HS-5 (cell line): ENCODE data around the gene AKNAD1.
"Not testable (repeated sequence)": the region's sequence is repeated elsewhere in the genome, so short reads cannot be mapped to it uniquely, and the experiment has no call there.

ENCODE experiments used
- DNase-seq: peaks from one replicate; pipeline ENCODE4 v3.0.0-alpha.2; 2012; ENCODE audit warnings: low read depth

Gene AKNAD1

GRCh38 chr1:108829498-108829916, 27.4 kb downstream of the AKNAD1 start:
- DNase-seq, result no peak

GRCh38 chr1:108828074-108828961, 28.6 kb downstream of the AKNAD1 start:
- DNase-seq, result no peak

GRCh38 chr1:108826081-108826635, 30.7 kb downstream of the AKNAD1 start:
- no peak for DNase-seq

GRCh38 chr1:108824051-108824450, 32.8 kb downstream of the AKNAD1 start:
- DNase-seq, result no peak

- no peak for DNase-seq
Measured at GRCh38 chr1:108823632-108824031, 33.3 kb downstream of the AKNAD1 start.

- no peak for DNase-seq
Measured at GRCh38 chr1:108819878-108820277, 37.0 kb downstream of the AKNAD1 start.

GRCh38 chr1:108817811-108818210, 39.1 kb downstream of the AKNAD1 start:
- DNase-seq, result no peak

- no peak for DNase-seq
Measured at GRCh38 chr1:108817016-108817415, 39.9 kb downstream of the AKNAD1 start.

GRCh38 chr1:108816049-108816893, 40.6 kb downstream of the AKNAD1 start:
- DNase-seq, result peak; percentile 65

- DNase-seq, result no peak
Measured at GRCh38 chr1:108815566-108815965, 41.3 kb downstream of the AKNAD1 start.

- no peak for DNase-seq
Measured at GRCh38 chr1:108814343-108815125, 42.4 kb downstream of the AKNAD1 start.

GRCh38 chr1:108813326-108813725, 43.6 kb downstream of the AKNAD1 start:
- no peak for DNase-seq

- DNase-seq, result no peak
Measured at GRCh38 chr1:108811611-108812010, 45.3 kb downstream of the AKNAD1 start.

- DNase-seq, result no peak
Measured at GRCh38 chr1:108808438-108808837, 48.5 kb downstream of the AKNAD1 start.

GRCh38 chr1:108803548-108803947, 53.3 kb downstream of the AKNAD1 start:
- DNase-seq, result no peak

- no peak for DNase-seq
Measured at GRCh38 chr1:108801101-108801500, 55.8 kb downstream of the AKNAD1 start.

GRCh38 chr1:108799001-108799400, 57.9 kb downstream of the AKNAD1 start:
- no peak for DNase-seq

GRCh38 chr1:108792420-108792819, 64.5 kb downstream of the AKNAD1 start:
- DNase-seq, result no peak

- DNase-seq, result no peak
Measured at GRCh38 chr1:108791790-108792189, 65.1 kb downstream of the AKNAD1 start.

GRCh38 chr1:108785880-108786279, 71.0 kb downstream of the AKNAD1 start:
- DNase-seq, result no peak

GRCh38 chr1:108785264-108785663, 71.6 kb downstream of the AKNAD1 start:
- DNase-seq, result no peak

- DNase-seq, result not testable (repeated sequence)
Measured at GRCh38 chr1:108781575-108781944, 75.3 kb downstream of the AKNAD1 start.
